ENCODE data around the gene PDE4D. TPM values are rescaled to one million over a fixed set of nuclear protein-coding genes. Genes with fewer than 3 reads are reported as not detected.

PDE4D gene
- total and polyA plus RNA-seq, 2 of the 4 experiments (the other 2 are of a cell fraction) = 1.4 to 7.9 TPM

DNA sequence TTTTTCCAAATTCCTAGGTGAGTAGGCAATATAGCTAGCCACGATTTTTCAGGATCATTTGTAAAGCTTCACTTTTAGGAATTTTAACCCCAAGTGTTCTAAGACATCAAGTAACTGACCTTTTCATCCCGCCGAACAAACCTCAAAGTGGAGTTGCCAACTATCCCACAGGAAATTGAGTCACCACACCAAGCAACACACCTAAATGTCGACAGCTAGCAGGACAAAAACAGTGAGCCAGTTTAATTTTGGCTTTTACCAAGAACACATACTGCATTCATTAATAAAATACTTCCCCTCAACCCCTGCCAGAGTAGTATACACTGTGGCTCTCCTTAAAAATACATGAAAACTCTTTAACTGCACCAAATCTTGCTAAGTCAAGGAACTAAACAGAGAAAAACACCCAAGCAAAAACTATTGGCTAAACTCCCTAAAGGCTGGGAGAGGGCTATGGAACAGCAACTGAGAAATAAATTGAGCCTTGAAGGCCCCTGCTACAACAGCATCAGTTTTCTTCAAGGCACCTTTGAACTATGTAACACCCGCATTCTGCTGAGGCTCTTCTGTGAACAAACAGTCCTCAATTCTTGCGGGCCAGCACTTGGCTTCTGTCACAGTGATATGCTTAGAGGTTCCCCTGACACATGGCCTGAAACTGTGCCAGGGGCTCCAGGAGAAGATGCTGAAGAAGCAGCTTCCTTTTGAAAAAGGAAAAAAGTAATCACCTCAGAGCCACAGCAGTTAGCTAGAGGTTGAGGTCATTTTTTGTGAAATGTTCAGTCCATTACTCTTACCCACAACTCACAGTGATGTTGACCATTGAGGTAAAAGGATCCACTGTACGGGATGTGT lies 851.1 kb downstream of the PDE4D start:
- DNase-seq = peak; percentile 63
- peak overlapping the region; percentile 55 for H2AFZ ChIP-seq (replicated peaks; ENCODE audit: low read length, poor library complexity)
- no peak overlapping the region for H3K9ac ChIP-seq (ENCODE audit: low read depth, low read length)
- H3K4ac ChIP-seq (ENCODE audit: low read depth, low read length) = peak overlapping the region; percentile 22
- no peak overlapping the region; the same call in 1 of the 2 replicates for H3K18ac ChIP-seq (ENCODE audit: low read depth, low read length)
- in situ Hi-C loops (cut with MboI; ENCODE audit: low sequenced_read_pairs) = no loop called here
- WGBS, 2 experiments (ENCODE audit: extremely low coverage in 2 of 2, insufficient read length in 1 of 2) = 27% methylated on average over 3 of the region's 7 CpGs; no CpG with 5 or more reads in 1 of the 2 experiments
- H3K4me2 ChIP-seq (ENCODE audit: low read depth, low read length) = peak overlapping the region; percentile 48; the same call in 1 of the 2 replicates
- peak overlapping the region; percentile 57; the same call in 2 of the 3 replicates for H2BK15ac ChIP-seq (ENCODE audit: low read depth, low read length)
- 0 out of 2 replicates have a peak overlapping the region, but pooled peaks have one; percentile 67 for H3K14ac ChIP-seq (replicated peaks; ENCODE audit: low read depth, low read length)
- no peak overlapping the region for H4K5ac ChIP-seq (ENCODE audit: low read depth, low read length)
- ChIA-PET POLR2A (ENCODE audit: unreplicated experiment) (no interaction called here), CTCF (interaction anchor here (0.7 to 0.8 kb wide), 2 partner anchors 16 to 108 kb away, joined by 4 to 5 read pairs; no protein-coding TSS in a partner anchor)
- H3K36me3 ChIP-seq (ENCODE audit: control insufficient read depth, insufficient read depth, low read length) = no peaks in the 10 kb centered on the region
- peak overlapping the region; percentile 25 for H2BK120ac ChIP-seq (ENCODE audit: low read depth, low read length)
- intact Hi-C loops (cut with micrococcal nuclease) = no loop called here
- peaks cover 3 to 15% of the 10 kb centered on the region in 2 experiments for H3K79me1 ChIP-seq (ENCODE audit: low read depth in 1 of 2, low read length in 2 of 2)
- H3K9me1 ChIP-seq (ENCODE audit: insufficient read depth, low read length) = 0 out of 2 replicates have a peak, but pooled peaks cover 3% of the 10 kb centered on the region
- dilution Hi-C loops (cut with HindIII; ENCODE audit: low sequenced_read_pairs, unreplicated experiment) = no loop called here
- no peak overlapping the region; the same call in 1 of the 2 replicates for H3K27ac ChIP-seq (ENCODE audit: insufficient read depth, low read length)
- peak overlapping the region; percentile 30 for H2BK5ac ChIP-seq (ENCODE audit: low read depth, low read length, poor library complexity, severe bottlenecking)
- no peak overlapping the region; the same call in 1 of the 2 replicates for H2AK5ac ChIP-seq (ENCODE audit: low read depth, low read length)
- H3K9me3 ChIP-seq (ENCODE audit: control insufficient read depth, insufficient read depth, low read length) = no peaks in the 10 kb centered on the region
- H3K4me3 ChIP-seq (ENCODE audit: insufficient read depth, low read depth, low read length) = no peak overlapping the region
- H2BK20ac ChIP-seq (ENCODE audit: low read depth, low read length) = peak overlapping the region; percentile 6; the same call in 1 of the 2 replicates
- TF ChIP-seq MAFK (IDR thresholded peaks at IDR 0.05; ENCODE audit: low read depth, low read length) (no peak), CEBPB (IDR thresholded peaks at IDR 0.05; ENCODE audit: low read depth, low read length) (0 out of 2 replicates have a peak, but pooled peaks have one; percentile 19), SMC3 (IDR thresholded peaks at IDR 0.05; ENCODE audit: low read depth, low read length) (0 out of 2 replicates have a peak, but pooled peaks have one; percentile 4)
- no peaks in the 10 kb centered on the region; the same call in 1 of the 2 replicates for H4K20me1 ChIP-seq (ENCODE audit: insufficient read depth, low read length)
- no TSS peak for BruUV-seq (replicated peaks)
- H3K23ac ChIP-seq (ENCODE audit: low read depth, low read length) = peak overlapping the region; percentile 74; the same call in 1 of the 2 replicates
- no peak overlapping the region; the same call in 1 of the 2 replicates for H4K91ac ChIP-seq (ENCODE audit: insufficient read depth, low read depth, low read length)
- no peaks in the 10 kb centered on the region for H3K27me3 ChIP-seq (ENCODE audit: control insufficient read depth, insufficient read depth, low read length)
- no peak overlapping the region for H2AK9ac ChIP-seq (replicated peaks; ENCODE audit: low read depth, low read length, poor library complexity)
- ATAC-seq (ENCODE audit: low read depth) = no peak
- no peak overlapping the region for H3K56ac ChIP-seq (ENCODE audit: extremely low read depth, insufficient read depth, low read length)
- H3K4me1 ChIP-seq (ENCODE audit: control insufficient read depth, insufficient read depth, low read length) = peaks cover 7% of the 10 kb centered on the region
- H4K8ac ChIP-seq (ENCODE audit: low read depth in 2 of 2, low read length in 2 of 2) = peak overlapping the region in 1 of 2 experiments; percentile 2; a peak in 2 of 4 replicates

Data from IMR-90 (cell line).